GM18870 (cell line): ENCODE results near the gene PTGFRN.
"Not testable (repeated sequence)": the region's sequence is repeated elsewhere in the genome, so short reads cannot be mapped to it uniquely, and the experiment has no call there.

Source experiments
- ATAC-seq: cut with Tn5 transposase; IDR thresholded peaks from one replicate; pipeline ENCODE4 v1.9.1; 2021; ENCODE audit warnings: moderate library complexity; ENCODE audit not compliant: unreplicated experiment

PTGFRN gene

DNA sequence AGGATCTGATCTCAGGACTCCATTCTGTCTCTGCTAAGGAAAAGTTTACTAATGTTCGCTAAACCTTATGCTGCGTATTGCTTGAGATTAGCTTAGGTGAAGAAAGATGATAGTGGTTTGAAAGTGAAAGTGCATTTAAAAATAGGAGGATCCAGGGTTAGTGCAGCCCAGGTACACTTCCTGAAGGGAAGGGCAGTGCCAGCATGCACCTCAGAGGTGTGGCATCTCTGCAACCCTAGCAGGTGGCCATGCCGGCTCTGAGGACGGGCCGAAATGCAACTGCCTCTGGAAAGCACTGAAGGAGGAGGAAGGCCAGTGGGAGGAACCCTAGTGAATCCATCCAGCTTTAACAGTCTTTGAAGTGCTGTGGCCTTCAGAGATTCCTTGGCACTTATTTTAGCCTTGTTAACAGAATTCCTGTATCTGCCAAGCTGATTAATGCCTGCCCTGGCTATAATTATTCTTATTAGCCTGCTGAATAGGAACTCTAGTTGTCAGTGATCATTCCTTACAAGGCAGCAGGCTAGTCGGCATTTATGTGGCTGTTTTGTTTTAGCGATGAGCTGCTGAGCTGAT, 5.5 kb downstream of the PTGFRN start:
- ATAC-seq, result no peak

DNA sequence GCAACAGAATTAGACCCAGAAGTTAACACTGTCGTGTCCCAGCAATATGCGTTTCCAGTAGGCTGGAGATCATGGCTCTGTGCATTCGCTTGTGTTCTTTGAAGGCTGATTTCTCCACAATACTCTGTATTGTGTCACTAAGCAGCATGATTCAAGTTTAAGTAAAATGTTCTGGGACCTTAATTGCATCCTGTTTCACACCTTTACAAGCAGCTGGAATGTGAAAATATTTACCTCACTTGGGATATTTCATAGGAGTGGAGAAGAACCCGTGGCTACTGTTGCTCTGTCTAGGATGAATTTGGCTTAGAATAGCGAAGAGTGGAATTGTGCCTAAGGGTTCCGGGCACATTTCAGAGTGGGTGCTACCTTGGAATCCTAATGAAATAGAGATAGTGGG, 6.3 kb downstream of the PTGFRN start:
- ATAC-seq, result no peak

DNA sequence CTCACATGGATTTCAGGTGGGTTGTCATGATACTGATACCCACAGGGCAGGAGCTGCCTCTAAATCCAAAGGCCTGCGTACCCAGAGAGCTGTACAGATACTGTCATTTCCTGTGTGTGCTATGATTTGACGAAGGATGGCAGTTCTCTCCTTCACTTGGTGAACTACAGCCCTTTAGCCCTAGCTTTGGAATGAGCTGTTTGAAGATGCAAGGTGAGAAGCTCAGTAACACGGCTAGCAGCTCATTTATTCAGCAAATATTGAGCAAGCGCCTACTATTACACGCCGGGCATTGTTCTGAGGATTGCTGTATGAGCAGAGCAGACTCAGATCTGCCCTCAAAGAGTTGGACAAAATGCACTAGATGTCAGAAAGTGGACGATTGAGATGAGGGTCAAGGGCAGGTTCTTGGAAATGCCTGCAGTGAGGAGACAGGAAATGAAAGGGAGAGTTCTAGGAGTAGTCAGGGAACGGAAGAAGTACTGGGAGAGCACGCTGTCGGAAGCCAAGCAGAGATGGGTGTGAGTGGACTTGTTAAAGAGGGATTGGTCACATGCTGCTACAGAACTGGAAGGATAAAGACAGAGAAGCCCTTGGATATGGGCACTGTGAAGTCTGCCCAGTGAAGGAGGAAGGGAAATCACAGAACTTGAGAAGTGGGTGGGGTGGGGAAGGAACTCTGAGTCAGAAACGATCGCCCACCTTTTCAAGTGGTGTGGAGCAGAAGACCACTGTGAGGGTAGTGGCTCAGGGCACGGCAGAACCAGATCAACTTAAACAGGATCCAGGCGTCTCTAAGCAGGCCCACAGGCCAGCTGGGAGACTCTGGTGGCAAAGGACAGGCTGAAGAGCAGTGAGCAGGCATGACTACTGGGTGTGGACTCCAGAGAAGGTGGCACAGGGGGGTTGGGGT, 7.1 kb downstream of the PTGFRN start:
- no peak for ATAC-seq

DNA sequence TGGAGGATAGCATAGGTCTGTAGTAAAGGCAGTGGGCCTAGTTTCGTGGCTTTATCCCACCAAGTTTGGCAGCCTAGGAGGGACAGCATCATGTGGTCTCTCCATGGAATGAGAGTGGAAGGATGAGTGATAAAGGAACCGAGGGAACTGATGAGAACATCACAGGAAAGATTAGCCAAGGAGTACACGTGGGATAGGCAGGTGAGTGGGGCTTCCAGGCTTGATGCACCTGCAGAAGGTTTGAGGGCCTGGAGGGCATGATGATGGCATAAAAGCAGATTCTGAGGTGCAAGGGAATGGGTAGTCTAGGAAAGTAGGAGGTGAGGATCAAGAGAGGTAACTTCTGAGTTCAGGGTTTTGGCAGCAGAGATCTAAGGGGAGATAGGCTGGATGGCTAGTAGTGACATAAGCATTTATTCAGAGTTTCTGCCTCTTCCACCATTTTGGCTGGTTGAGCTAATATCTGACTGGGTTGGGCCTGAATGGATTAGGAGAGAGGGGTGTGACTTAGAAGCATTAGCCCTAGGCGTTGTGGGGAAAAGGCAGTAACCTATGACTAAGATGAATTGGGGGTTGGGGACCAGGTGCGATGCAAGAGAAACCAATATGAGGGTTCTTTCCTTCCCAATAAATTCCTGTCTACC, 9.1 kb downstream of the PTGFRN start:
- no peak for ATAC-seq

DNA sequence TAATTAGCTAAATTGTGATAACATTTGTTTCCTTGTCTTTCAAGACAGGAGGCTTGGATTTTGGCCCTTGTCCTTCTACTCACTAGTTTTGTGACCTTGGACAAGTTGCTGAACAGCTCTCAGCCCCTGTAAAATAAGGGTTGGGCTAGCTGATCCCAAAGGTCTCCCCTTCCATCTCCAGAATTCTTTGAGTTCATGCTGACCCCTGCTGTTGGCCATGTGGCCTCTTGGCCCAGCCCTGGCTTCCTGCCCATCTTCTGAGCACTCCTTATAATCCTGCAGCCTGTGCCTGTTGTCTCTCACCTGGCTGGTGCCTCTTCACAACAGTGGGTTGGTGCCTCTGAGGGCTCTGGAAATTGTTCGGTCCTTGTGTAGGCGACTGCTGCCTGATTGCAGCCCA, 10.1 kb downstream of the PTGFRN start:
- no peak for ATAC-seq

DNA sequence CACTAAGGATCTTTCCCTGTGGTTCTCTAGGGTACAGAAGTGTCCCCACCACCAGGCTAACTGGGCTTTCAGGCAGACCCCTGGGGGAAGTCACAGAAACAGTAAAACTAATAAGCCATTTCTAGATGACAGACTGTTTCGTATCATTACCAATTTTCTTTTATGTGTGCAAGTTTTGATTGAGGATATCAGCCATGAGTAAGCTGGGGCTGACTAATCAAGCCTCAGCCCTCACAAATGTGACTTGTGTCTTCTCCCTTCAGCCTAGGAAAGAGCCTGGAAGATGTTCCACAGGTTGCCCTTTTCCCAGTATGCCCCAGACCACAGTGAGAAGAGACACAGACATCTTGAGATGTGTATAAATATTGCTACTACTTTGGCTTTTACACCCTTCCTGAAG, 10.5 kb downstream of the PTGFRN start:
- no peak for ATAC-seq

DNA sequence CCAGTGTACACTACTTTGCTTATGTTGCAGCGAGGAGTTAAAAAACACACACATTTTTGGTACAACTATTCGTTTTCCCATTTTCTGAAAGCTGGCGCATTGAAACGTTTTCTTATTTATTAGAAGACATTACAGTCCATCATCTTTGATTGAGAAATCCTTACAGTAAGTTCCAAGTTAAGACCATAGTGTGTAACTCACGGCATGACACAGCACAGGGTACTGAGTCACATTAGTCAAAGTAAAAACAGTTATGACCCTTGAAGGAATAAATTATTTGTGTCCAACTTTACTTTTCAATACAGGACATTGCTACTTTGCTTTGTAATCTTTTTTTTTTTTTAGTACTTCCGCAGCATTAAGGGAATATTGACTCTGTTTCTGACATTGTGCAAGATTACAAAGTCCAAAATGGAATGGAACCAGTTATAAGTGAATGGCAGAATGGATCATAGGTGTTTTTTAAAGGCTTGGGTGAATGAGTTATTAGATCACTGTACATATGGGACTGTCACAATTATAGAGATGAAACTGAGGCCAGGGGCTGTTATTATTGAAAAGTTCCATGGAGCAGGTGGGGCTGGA, 11.7 kb downstream of the PTGFRN start:
- no peak for ATAC-seq

DNA sequence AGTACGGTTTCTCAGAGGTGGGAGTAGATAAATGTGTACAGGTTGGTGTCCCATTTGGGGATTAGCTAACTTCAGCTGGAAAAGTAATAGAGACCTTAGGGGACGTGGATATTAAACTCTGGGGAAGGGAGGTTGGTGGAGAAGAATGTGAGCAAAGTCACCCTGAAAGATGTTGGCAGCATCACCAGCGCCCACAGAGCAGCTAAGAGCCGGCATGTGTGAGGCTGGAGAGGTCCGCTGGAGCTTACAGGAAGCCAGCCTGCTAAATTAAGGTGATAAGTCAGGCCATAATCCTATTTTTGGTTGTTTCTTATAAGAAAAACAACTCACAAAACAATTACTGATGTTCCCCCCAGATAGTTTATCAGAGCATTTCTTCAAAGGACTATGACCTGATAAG, 12.2 kb downstream of the PTGFRN start:
- no peak for ATAC-seq

DNA sequence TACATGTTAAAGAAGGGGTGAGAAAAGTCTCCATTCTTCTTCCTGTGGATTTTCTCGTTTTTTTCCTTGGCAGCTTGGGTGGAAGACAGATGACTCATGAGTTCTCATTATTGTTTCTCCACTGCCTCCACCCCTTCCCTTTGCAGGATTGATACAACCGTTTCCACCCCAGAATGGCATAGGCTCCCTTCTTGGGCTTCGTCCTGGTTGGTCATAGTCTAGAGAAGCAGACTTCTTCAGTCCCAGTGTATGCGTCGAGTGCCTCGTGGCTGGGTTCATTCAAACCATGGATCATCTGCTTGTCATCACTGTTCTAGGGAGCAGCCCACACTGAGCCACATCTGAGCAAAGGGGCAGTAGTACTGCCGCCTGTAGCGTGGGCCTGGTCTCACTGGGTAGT, 13.7 kb downstream of the PTGFRN start:
- no peak for ATAC-seq

DNA sequence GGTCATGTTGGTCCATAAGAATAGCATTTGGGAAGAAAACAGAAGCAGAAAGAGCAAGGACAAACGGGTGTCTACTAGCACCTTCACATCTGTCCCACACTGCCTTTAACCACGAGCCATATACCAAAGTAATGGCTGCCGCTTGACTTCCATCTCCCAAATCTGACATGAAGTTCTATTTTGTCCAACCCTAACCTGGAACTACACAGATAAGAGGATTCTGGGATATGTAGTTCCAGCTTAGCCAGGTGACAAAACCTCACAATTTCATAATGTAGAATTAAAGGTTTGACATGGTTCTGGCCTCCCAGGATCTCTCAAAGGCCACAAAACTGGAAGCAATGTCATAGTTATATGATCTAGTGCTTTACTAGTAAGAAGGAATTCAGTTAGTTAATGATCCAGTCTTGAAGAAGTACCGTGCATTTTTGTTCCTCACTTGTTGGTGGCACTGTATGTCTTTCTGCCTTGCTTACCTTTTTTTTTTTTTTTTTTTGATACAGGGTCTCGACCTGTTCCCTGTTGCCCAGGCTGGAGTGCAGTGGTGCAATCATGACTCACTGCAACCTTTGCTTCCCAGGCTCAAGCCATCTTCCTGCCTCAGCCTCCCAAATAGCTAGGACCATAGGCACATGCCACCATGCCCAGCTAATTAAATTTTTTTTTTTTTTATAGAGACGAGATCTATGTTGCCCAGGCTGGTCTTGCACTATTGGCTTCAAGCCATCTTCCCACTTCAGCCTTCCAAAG, 17.5 kb downstream of the PTGFRN start:
- ATAC-seq, result no peak

DNA sequence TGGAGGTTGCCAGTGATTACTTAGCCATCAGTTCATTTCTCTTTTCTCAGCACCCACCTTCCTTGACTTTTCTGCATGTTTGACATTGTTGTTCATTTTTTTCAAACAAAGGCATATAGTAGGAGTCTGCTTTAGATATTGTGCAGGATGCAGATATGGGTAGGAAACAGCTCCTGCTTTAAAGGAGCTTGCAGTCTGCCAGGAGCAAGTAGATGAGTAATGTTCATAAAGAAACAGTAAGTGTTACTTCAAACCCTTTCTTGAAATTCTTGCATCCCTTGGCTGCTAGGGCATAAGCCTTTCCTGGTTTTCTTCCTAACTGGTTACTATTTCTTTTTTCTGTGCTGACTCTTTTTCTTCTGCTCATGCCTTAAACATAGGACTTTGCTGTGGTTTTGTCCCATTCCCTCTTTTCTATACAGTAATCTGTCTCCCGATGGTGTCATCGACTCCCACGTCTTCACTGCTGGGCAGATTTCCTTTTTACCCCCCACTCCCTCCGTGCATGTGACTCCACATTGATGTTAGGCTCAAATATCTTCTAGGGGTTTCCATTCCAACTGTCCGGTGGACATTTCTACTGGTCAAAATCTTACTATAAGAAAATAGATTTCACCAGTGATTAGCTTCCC, 20.4 kb downstream of the PTGFRN start:
- no peak for ATAC-seq

DNA sequence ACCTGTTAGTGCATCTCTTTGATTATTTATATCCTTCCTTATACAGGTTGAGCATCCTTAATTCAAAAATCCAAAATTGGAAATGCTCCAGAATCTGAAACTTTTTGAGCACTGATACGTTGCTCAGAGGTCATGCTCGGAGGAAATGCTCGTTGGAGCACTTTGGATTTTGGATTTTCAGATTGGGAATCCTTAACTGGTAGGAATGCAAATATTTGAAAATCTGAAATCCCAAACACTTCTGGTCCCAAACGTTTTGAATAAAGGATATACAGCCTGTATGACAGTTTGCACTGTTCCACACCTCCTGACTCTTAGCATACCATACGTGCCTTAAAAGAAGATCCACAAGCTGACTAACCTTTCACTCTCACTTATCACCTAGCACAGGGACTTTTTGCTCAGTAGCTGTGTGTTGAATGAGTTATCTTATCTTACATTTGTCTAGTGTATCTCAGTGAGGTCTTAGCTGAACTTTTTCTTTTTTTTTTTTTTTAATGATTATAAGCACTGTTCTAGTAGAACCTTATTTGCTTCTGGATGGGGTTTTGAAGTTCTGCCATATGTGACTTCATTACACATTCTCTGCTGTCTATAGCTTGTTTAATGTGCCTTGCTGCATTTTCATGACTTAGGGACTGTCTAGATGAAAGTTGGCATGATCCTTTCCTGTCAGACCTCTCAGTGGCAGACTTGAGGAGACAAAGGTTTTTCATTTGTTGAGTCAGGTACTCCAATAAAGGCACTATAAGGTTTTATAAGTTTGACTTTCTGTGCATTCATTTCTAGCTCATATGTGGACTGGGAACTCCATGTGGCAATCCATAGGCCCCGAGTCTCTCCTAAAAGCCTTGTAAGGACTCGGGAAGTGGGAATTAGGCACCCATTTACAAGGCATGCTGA, 21.6 kb downstream of the PTGFRN start:
- no peak for ATAC-seq

DNA sequence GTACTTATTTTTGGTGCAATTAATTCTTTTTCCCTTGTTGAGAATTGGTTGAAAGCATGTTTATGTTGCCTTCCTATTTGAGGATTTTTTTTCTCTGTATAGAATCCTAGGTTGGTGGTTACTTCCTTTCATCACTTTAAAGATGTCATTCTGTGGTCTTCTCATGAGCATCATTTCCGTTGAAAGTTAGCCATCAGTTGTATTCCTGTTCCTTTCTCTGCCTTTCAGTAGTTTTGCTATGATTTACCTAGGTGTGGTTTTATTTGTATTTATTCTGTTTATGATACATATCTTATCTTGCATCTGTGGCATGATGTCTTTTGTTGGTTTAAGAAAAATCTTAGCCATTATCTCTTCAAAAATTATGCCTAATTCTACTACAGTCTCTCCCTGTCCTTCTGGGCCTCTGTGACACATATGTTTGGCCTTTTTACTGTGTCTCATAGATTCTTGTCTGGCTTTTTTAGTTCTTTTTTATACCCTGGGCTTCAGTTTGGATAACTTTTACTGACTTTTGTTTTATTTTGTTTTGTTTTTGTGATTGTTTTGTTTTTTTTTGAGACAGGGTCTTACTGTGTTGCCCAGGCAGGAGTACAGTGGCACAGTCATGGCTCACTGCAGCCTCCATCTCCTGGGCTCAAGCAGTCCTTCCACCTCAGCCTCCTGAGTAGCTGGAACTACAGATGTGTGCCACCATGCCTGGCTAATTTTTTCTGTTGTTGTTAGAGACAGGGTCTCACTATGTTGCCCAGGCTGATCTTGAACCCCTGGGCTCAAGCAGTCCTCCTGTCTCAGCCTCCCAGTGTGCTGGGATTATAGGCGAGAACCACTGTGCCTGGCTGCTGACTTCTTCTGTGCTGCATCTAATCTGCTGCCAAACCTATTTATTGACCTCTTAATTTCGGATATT, 24.1 kb downstream of the PTGFRN start:
- no peak for ATAC-seq

DNA sequence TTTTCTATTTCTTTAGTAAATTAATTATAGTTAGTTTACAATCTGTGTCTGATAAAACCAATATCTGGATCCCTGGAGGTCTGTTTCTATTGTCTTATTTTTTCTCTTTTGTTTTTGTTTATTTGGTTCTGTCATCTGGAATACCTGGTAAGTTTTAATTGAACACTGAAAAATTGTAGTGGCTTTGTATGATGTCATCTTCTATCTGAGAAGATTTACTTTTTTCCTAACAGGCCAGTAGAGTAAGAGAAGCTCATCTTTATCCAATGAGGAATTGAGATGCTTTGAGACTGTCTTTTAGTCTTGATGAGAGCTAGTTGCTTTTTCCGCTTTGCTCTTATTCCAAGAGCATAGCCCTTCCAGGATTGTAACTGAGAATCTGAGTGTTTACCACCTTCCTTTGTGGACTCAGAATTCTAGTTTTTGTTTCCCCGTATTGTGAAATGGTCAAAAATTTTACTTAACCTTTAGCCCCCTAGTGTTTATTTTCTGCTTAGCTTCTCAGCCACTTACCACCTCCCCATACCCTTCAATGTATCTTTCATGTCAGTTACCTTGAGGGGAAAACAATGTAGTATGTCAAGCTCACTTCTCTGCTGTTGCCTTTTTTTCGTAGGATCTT, 25.0 kb downstream of the PTGFRN start:
- no peak for ATAC-seq

DNA sequence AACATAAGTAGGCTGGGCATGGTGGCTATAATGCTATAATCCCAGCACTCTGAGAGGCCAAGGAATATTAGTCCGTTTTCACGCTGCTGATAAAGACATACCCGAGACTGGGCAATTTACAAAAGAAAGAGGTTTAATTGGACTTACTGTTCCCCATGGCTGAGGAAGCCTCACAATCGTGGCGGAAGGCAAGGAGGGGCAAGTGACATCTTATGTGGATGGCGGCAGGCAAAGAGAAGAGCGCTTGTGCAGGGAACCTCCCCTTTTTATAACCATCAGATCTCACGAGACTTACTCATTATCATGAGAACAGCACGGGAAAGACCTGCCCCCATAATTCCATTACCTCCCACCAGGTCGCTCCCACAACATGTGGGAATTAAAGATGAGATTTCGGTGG, 28.5 kb downstream of the PTGFRN start:
- ATAC-seq, result no peak

DNA sequence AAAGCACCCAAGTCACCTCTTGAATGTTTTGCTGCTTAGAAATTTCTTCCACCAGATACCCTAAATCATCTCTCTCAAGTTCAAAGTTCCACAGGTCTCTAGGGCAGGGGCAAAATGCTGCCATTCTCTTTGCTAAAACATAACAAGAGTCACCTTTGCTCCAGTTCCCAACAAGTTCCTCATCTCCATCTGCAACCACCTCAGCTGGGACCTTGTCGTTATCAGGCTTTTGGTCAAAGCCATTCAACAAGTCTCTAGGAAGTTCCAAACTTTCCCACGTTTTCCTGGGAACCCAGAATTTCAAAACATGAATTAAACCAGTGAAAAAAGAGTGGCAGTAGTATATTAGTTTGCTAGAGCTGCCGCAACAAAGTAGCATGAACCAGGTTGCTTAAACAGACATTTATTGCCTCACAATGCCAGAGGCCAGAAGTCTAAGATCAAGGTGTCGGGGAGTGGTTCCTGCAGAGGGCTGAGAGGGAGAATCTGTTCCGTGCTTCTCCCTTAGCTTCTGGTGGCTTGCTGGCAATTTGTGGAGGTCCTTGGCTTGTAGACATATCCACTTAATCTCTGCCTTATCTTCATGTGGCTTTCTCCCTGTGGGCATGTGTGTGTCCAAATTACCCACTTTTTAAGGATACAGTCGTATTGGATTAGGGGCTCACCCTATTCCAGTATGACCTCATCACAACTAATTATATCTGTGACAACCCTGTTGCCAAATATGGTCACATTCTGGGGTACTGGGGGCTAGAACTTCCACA, 30.2 kb downstream of the PTGFRN start:
- ATAC-seq, result not testable (repeated sequence)
